HG03457 (cell line): ENCODE results near the gene MAP1LC3C.
"Not testable (repeated sequence)": the region's sequence is repeated elsewhere in the genome, so short reads cannot be mapped to it uniquely, and the experiment has no call there.

ENCODE experiments used
- ATAC-seq: cut with Tn5 transposase; IDR thresholded peaks from one replicate; pipeline ENCODE4 v1.9.1; 2021; ENCODE audit warnings: moderate number of reproducible peaks; ENCODE audit not compliant: unreplicated experiment

MAP1LC3C gene

DNA sequence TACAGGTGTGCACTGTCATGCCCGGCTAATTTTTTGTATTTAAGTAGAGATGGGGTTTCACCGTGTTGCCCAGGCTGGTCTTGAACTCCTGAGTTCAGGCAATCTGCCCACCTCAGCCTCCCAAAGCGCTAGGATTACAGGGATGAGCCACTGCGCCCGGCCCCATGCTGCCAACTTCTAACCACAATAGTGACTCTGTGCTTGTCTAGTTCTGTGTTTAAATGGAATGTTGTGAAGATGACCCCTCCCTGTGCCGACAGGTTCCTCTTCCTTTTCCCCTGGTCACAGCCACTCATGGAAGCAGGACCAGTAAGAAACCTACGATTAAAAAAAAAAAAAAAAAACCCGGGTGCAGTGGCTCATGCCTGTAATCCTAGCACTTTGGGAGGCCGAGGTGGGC is 4.7 kb downstream of the MAP1LC3C start:
- ATAC-seq, result no peak

GRCh38 chr1:241992734-241993133 is 6.2 kb downstream of the MAP1LC3C start:
- ATAC-seq, result no peak

DNA sequence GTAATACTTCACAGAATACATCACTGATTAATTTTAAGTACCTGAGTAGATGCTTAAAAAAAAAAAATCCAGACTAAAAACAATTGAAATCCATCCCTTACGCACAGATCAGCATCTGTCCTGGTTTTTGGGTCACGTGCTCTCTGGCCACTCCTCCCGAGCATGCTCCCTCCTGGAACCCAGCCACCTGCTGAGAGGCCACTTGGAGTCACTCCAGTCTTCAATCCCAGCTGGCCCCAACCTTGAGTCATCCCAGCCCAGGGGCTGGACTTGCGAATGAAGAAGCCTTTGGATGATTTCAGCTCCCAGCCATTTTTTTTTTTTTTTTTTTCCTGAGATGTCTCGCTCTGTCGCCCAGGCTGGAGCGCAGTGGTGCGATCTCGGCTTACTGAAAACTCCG is 8.9 kb downstream of the MAP1LC3C start:
- no peak for ATAC-seq

DNA sequence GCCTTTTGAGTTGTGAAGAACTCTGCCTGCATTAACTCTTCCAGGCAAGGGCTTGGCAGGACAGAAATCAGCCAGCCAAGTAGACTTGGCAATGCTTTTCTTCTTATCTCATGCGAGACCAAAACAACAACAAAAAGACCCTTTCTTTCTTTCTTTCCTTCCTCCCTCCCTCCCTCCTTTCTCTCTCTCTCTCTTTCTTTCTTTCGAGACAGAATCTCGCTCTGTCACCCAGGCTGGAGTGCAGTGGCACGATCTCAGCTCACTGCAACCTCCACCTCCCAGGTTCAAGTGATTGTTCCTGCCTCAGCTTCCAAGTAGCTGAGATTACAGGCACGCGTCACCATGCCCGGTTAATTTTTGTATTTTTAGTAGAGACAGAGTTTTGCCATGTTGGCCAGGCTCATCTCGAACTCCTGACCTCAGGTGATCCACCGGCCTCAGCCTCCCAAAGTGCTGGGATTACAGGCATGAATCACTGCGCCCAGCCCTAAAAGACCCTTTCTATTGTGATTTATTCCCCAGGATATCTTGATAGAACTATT is 10.4 kb downstream of the MAP1LC3C start:
- not testable (repeated sequence) for ATAC-seq

GRCh38 chr1:241985787-241986186 is 13.1 kb downstream of the MAP1LC3C start:
- no peak for ATAC-seq

DNA sequence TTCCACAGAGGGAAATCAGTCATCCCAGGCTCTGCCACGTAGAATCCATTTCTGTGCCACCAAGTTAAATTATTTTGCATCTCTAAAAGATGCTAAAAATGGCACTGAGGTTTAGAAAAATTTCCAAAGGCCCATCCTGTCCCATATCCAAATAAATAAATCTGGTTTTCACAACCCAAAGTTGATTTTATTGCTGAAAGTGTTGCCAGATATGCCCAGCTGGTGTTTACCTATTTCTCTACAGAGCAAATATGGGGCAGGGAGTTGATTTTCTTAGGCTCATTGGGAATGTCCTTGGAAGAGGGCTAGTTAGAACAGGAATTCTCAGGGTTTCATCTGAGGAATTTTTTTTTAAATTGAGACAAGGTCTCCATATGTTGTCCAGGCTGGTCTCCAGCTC is 19.0 kb downstream of the MAP1LC3C start:
- ATAC-seq, result no peak

- ATAC-seq, result no peak
Measured at GRCh38 chr1:241979071-241979470, 19.8 kb downstream of the MAP1LC3C start.

GRCh38 chr1:241976229-241976628 is 22.7 kb downstream of the MAP1LC3C start:
- ATAC-seq, result no peak

GRCh38 chr1:241972703-241973369 is 26.1 kb downstream of the MAP1LC3C start:
- no peak for ATAC-seq

GRCh38 chr1:241968611-241969010 is 30.3 kb downstream of the MAP1LC3C start:
- ATAC-seq, result no peak

DNA sequence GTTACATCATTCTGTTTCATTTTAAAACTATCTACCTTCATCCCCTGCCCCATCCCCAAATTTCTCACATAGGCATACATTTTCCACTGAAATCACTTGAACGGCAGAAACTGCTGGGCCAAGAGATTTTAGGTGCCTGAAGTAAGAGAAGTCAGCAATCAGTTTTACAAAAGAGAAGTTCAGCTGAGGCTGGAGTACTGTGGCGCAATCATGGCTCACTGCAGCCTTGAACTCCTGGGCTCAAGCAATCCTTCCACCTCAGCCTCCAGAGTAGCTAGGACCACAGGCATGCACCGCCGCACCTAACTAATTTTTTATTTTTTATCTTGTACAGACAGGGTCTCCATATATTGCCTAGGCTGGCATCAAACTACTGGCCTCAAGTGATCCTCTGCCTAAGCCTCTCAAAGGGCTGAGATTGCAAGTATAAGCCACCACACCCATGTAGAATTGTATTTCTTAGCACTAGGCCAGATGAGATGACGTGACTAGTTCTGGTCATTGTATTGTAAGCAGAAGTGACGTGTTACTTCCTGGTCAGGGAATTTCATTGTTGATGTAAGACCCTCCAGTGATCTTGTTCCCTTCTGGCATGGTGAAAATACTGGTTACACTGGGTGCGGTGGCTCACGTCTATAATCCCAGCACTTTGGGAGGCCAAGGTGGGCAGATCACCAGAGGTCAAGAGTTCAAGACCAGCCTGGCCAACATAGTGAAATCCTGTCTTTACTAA is 34.2 kb downstream of the MAP1LC3C start:
- ATAC-seq, result no peak

DNA sequence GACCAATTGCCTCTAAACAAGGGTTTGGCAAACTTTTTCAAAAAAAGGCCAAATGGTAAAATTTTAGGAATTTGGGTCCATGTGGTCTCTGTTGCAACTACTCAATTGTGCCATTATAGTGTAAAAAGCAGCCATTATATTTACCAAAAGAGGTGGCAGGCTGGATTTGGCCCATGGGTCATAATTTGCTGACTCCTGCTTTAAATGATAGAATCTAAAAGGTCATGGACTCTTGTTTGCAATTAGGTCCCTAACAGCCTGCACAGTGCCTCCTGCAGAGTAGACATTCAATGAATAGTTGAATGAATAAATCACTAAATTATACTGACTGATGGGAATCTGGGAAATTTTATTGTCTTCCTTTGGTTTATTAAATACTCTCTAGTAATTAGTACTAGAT is 35.2 kb downstream of the MAP1LC3C start:
- no peak for ATAC-seq

DNA sequence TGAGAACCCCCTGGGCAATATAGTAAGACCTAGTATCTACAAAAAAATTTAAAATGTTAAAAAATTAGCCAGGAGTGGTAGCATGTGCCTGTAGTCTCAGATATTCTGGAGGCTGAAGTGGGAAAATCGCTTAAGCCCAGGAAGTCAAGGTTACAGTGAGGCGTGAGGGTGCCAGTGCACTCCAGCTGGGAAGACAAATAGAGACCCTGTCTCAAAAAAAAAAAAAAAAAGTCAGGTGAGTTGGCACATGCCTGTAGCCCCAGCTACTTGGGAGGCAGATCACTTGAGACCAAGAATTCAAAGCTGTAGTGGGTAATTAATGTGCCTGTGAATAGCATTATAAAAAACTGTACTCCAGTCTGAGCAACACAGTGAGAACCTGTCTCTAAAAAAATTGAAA is 36.7 kb downstream of the MAP1LC3C start:
- ATAC-seq, result no peak

DNA sequence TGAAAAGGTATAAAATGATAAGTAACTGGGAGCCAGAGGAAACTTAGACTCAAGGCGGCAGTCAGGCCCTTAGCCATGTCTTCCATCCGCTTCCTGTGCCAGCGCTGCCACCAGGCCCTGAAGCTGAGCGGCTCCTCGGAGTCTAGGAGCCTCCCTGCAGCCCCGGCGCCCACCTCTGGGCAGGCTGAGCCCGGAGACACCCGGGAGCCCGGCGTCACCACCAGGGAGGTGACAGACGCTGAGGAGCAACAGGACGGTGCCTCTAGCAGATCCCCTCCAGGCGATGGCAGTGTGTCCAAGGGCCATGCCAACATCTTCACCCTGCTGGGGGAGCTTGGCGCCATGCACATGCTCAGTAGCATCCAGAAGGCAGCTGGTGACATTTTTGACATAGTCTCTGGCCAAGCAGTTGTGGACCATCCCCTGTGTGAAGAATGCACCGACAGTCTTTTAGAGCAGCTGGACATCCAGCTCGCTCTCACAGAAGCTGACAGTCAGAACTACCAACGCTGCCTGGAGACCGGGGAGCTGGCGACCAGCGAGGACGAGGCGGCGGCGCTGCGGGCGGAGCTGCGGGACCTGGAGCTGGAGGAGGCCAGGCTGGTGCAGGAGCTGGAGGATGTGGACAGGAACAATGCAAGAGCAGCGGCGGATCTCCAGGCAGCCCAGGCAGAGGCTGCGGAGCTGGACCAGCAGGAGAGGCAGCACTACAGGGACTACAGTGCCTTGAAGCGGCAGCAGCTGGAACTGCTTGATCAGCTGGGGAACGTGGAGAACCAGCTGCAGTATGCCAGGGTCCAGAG is 41.0 kb downstream of the MAP1LC3C start, which contains the start of gene BECN2:
TSS of gene BECN2 (plus strand) at position 76 of the 803 bp plus-strand sequence. CDS start at position 76, 0 bp downstream.
- no peak for ATAC-seq

- no peak for ATAC-seq
Measured at GRCh38 chr1:241950390-241950789, 48.5 kb downstream of the MAP1LC3C start.

GRCh38 chr1:241947354-241947753 is 51.5 kb downstream of the MAP1LC3C start:
- ATAC-seq, result no peak
